ENCODE measurements around the gene ENTR1.

Gene ENTR1

GRCh38 chr9:136444102-136444501, 33.7 kb upstream of the ENTR1 start:
- no peaks in the 10 kb centered on the region for H3K27me3 ChIP-seq (ENCODE audit: control insufficient read depth, insufficient read depth, low read length)
- H3K27ac ChIP-seq (ENCODE audit: low read depth, low read length) = no peak overlapping the region
- H3K9ac ChIP-seq (ENCODE audit: low read length) = no peak overlapping the region
- H3K4me3 ChIP-seq (ENCODE audit: low read length) = no peak overlapping the region
- peaks cover 42% of the 10 kb centered on the region for H3K36me3 ChIP-seq (ENCODE audit: control insufficient read depth, insufficient read depth, low read length)
- H3K4me1 ChIP-seq (ENCODE audit: control insufficient read depth, insufficient read depth, low read length) = no peaks in the 10 kb centered on the region

GRCh38 chr9:136443687-136444086, 33.3 kb upstream of the ENTR1 start:
- no peaks in the 10 kb centered on the region for H3K27me3 ChIP-seq (ENCODE audit: control insufficient read depth, insufficient read depth, low read length)
- no peak overlapping the region for H3K9ac ChIP-seq (ENCODE audit: low read length)
- peaks cover 38% of the 10 kb centered on the region for H3K36me3 ChIP-seq (ENCODE audit: control insufficient read depth, insufficient read depth, low read length)
- H3K27ac ChIP-seq (ENCODE audit: low read depth, low read length) = no peak overlapping the region
- H3K4me3 ChIP-seq (ENCODE audit: low read length) = no peak overlapping the region
- no peaks in the 10 kb centered on the region for H3K4me1 ChIP-seq (ENCODE audit: control insufficient read depth, insufficient read depth, low read length)

- peaks cover 3% of the 10 kb centered on the region for H3K4me1 ChIP-seq (ENCODE audit: control insufficient read depth, insufficient read depth, low read length)
- no peaks in the 10 kb centered on the region for H3K27me3 ChIP-seq (ENCODE audit: control insufficient read depth, insufficient read depth, low read length)
- H3K36me3 ChIP-seq (ENCODE audit: control insufficient read depth, insufficient read depth, low read length) = peaks cover 35% of the 10 kb centered on the region
- no peak overlapping the region for H3K4me3 ChIP-seq (ENCODE audit: low read length)
- no peak overlapping the region for H3K9ac ChIP-seq (ENCODE audit: low read length)
- H3K27ac ChIP-seq (ENCODE audit: low read depth, low read length) = no peak overlapping the region
Measured at GRCh38 chr9:136443087-136443486, 32.7 kb upstream of the ENTR1 start.

- no peak overlapping the region for H3K9ac ChIP-seq (ENCODE audit: low read length)
- H3K4me3 ChIP-seq (ENCODE audit: low read length) = no peak overlapping the region
- H3K27ac ChIP-seq (ENCODE audit: low read depth, low read length) = no peak overlapping the region
- peaks cover 11% of the 10 kb centered on the region for H3K4me1 ChIP-seq (ENCODE audit: control insufficient read depth, insufficient read depth, low read length)
- H3K36me3 ChIP-seq (ENCODE audit: control insufficient read depth, insufficient read depth, low read length) = peaks cover 31% of the 10 kb centered on the region
- no peaks in the 10 kb centered on the region for H3K27me3 ChIP-seq (ENCODE audit: control insufficient read depth, insufficient read depth, low read length)
Measured at GRCh38 chr9:136442265-136442664, 31.9 kb upstream of the ENTR1 start.

- Histone ChIP-seq H3K9ac (ENCODE audit: low read length) (no peak overlapping the region), H3K27ac (ENCODE audit: low read depth, low read length) (no peak overlapping the region), H3K4me3 (ENCODE audit: low read length) (no peak overlapping the region), H3K4me1 (ENCODE audit: control insufficient read depth, insufficient read depth, low read length) (peaks cover 11% of the 10 kb centered on the region), H3K36me3 (ENCODE audit: control insufficient read depth, insufficient read depth, low read length) (peaks cover 26% of the 10 kb centered on the region), H3K27me3 (ENCODE audit: control insufficient read depth, insufficient read depth, low read length) (no peaks in the 10 kb centered on the region)
Measured at GRCh38 chr9:136441681-136442245, 31.3 kb upstream of the ENTR1 start.

GRCh38 chr9:136441191-136441680, 30.8 kb upstream of the ENTR1 start:
- no peak overlapping the region for H3K4me3 ChIP-seq (ENCODE audit: low read length)
- H3K27ac ChIP-seq (ENCODE audit: low read depth, low read length) = no peak overlapping the region
- H3K27me3 ChIP-seq (ENCODE audit: control insufficient read depth, insufficient read depth, low read length) = no peaks in the 10 kb centered on the region
- no peak overlapping the region for H3K9ac ChIP-seq (ENCODE audit: low read length)
- peaks cover 11% of the 10 kb centered on the region for H3K4me1 ChIP-seq (ENCODE audit: control insufficient read depth, insufficient read depth, low read length)
- H3K36me3 ChIP-seq (ENCODE audit: control insufficient read depth, insufficient read depth, low read length) = peaks cover 23% of the 10 kb centered on the region

GRCh38 chr9:136439481-136440408, 29.3 kb upstream of the ENTR1 start, which contains the start of gene INPP5E:
INPP5E (minus strand) TSS chr9:136439845; CDS start chr9:136439419, 426 bp downstream.
- peaks cover 11% of the 10 kb centered on the region for H3K4me1 ChIP-seq (ENCODE audit: control insufficient read depth, insufficient read depth, low read length)
- H3K27ac ChIP-seq (ENCODE audit: low read depth, low read length) = peak within 1 kb of the TSS; percentile 52
- H3K36me3 ChIP-seq (ENCODE audit: control insufficient read depth, insufficient read depth, low read length) = peaks cover 18% of the 10 kb centered on the region
- H3K4me3 ChIP-seq (ENCODE audit: low read length) = peak within 1 kb of the TSS; percentile 79
- H3K9ac ChIP-seq (ENCODE audit: low read length) = peak within 1 kb of the TSS; percentile 49
- H3K27me3 ChIP-seq (ENCODE audit: control insufficient read depth, insufficient read depth, low read length) = no peaks in the 10 kb centered on the region

- Histone ChIP-seq H3K9ac (ENCODE audit: low read length) (peak overlapping the region; percentile 49), H3K27ac (ENCODE audit: low read depth, low read length) (no peak overlapping the region), H3K27me3 (ENCODE audit: control insufficient read depth, insufficient read depth, low read length) (no peaks in the 10 kb centered on the region), H3K36me3 (ENCODE audit: control insufficient read depth, insufficient read depth, low read length) (peaks cover 16% of the 10 kb centered on the region), H3K4me1 (ENCODE audit: control insufficient read depth, insufficient read depth, low read length) (peaks cover 11% of the 10 kb centered on the region), H3K4me3 (ENCODE audit: low read length) (peak overlapping the region; percentile 79)
Measured at GRCh38 chr9:136438548-136439480, 28.4 kb upstream of the ENTR1 start.

GRCh38 chr9:136437839-136438547, 27.6 kb upstream of the ENTR1 start:
- Histone ChIP-seq H3K27ac (ENCODE audit: low read depth, low read length) (no peak overlapping the region), H3K4me3 (ENCODE audit: low read length) (peak overlapping the region; percentile 79), H3K4me1 (ENCODE audit: control insufficient read depth, insufficient read depth, low read length) (peaks cover 11% of the 10 kb centered on the region), H3K9ac (ENCODE audit: low read length) (peak overlapping the region; percentile 49), H3K36me3 (ENCODE audit: control insufficient read depth, insufficient read depth, low read length) (peaks cover 10% of the 10 kb centered on the region), H3K27me3 (ENCODE audit: control insufficient read depth, insufficient read depth, low read length) (no peaks in the 10 kb centered on the region)

GRCh38 chr9:136437430-136437829, 27.0 kb upstream of the ENTR1 start:
- H3K36me3 ChIP-seq (ENCODE audit: control insufficient read depth, insufficient read depth, low read length) = peaks cover 11% of the 10 kb centered on the region
- no peak overlapping the region for H3K27ac ChIP-seq (ENCODE audit: low read depth, low read length)
- H3K27me3 ChIP-seq (ENCODE audit: control insufficient read depth, insufficient read depth, low read length) = no peaks in the 10 kb centered on the region
- H3K4me3 ChIP-seq (ENCODE audit: low read length) = peak overlapping the region; percentile 79
- H3K4me1 ChIP-seq (ENCODE audit: control insufficient read depth, insufficient read depth, low read length) = peaks cover 11% of the 10 kb centered on the region
- no peak overlapping the region for H3K9ac ChIP-seq (ENCODE audit: low read length)

- H3K27me3 ChIP-seq (ENCODE audit: control insufficient read depth, insufficient read depth, low read length) = no peaks in the 10 kb centered on the region
- no peak overlapping the region for H3K9ac ChIP-seq (ENCODE audit: low read length)
- H3K4me1 ChIP-seq (ENCODE audit: control insufficient read depth, insufficient read depth, low read length) = peaks cover 11% of the 10 kb centered on the region
- H3K27ac ChIP-seq (ENCODE audit: low read depth, low read length) = no peak overlapping the region
- peaks cover 11% of the 10 kb centered on the region for H3K36me3 ChIP-seq (ENCODE audit: control insufficient read depth, insufficient read depth, low read length)
- H3K4me3 ChIP-seq (ENCODE audit: low read length) = no peak overlapping the region
Measured at GRCh38 chr9:136436055-136436634, 25.7 kb upstream of the ENTR1 start.
